ENCODE data around the gene FSIP1. TPM values are rescaled to one million over a fixed set of nuclear protein-coding genes. Genes with fewer than 3 reads are reported as not detected.

The FSIP1 gene
- total and polyA plus RNA-seq, 7 donors, result 1.1 to 12.6 (median 1.4) TPM

- Histone ChIP-seq H3K27ac (peak overlapping the region; percentile 89 to 97 (median 96)), H3K9me3 (no peaks in the 10 kb centered on the region), H3K4me3 (peak overlapping the region in 1 of 4 donors; percentile 74), H3K4me1 (peaks cover 0 to 84% (median 82%) of the 10 kb centered on the region in 4 donors), H3K27me3 (no peaks in the 10 kb centered on the region), H3K36me3 (peaks cover 64 to 100% (median 75%) of the 10 kb centered on the region in 4 donors)
- no peak for TF ChIP-seq POLR2A (IDR thresholded peaks at IDR 0.05)
- TF ChIP-seq POLR2AphosphoS5 (IDR thresholded peaks at IDR 0.05), result peak in 3 of 4 donors; percentile 4 to 38 (median 23)
- 49 to 86% methylated on average over 17 of the region's 17 CpGs for WGBS, 2 donors
- no peak for DNase-seq
- intact Hi-C loops (cut with DNase I), result loop anchor here (10.0 kb wide), 1 partner anchor 272 kb away; no protein-coding TSS in a partner anchor
Observed at GRCh38 chr15:39587096-39587721, 195.4 kb downstream of the FSIP1 start.

- intact Hi-C loops (cut with DNase I), result loop anchor here (10.0 kb wide), 1 partner anchor 272 kb away; no protein-coding TSS in a partner anchor
- DNase-seq, result no peak
- 18 to 59% methylated on average over 10 of the region's 10 CpGs for WGBS, 2 donors
- TF ChIP-seq POLR2AphosphoS5 (IDR thresholded peaks at IDR 0.05), result peak in 3 of 4 donors; percentile 6 to 18 (median 7)
- no peak for TF ChIP-seq CTCF (IDR thresholded peaks at IDR 0.05)
- H3K4me3 ChIP-seq, result peak overlapping the region in 1 of 4 donors; percentile 74
- no peaks in the 10 kb centered on the region for H3K27me3 ChIP-seq
- H3K9me3 ChIP-seq, result no peaks in the 10 kb centered on the region
- H3K4me1 ChIP-seq, result peaks cover 0 to 88% (median 86%) of the 10 kb centered on the region in 4 donors
- peaks cover 64 to 99% (median 73%) of the 10 kb centered on the region in 4 donors for H3K36me3 ChIP-seq
- H3K27ac ChIP-seq, result peak overlapping the region; percentile 89 to 97 (median 96)
Observed at GRCh38 chr15:39586387-39587095, 196.1 kb downstream of the FSIP1 start.

GRCh38 chr15:39585871-39586301, 196.8 kb downstream of the FSIP1 start:
- Histone ChIP-seq H3K4me1 (peaks cover 0 to 88% (median 83%) of the 10 kb centered on the region in 4 donors), H3K27me3 (no peaks in the 10 kb centered on the region), H3K27ac (peak overlapping the region; percentile 89 to 97 (median 96)), H3K36me3 (peaks cover 61 to 92% (median 67%) of the 10 kb centered on the region in 4 donors), H3K4me3 (peak overlapping the region in 1 of 4 donors; percentile 74), H3K9me3 (no peaks in the 10 kb centered on the region)
- DNase-seq, result no peak
- intact Hi-C loops (cut with DNase I), result loop anchor here (10.0 kb wide), 1 partner anchor 271 kb away; no protein-coding TSS in a partner anchor
- TF ChIP-seq POLR2AphosphoS5 (IDR thresholded peaks at IDR 0.05) (peak in 2 of 4 donors; percentile 3 to 9), EP300 (IDR thresholded peaks at IDR 0.05) (no peak)
- WGBS, 2 donors, result 19 to 69% methylated on average over 4 of the region's 4 CpGs

- peak overlapping the region in 1 of 4 donors; percentile 74 for H3K4me3 ChIP-seq
- intact Hi-C loops (cut with DNase I), result loop anchor here (10.0 kb wide), 1 partner anchor 271 kb away; no protein-coding TSS in a partner anchor
- H3K27ac ChIP-seq, result peak overlapping the region; percentile 89 to 97 (median 96)
- H3K9me3 ChIP-seq, result no peaks in the 10 kb centered on the region
- no peaks in the 10 kb centered on the region for H3K27me3 ChIP-seq
- 19 to 69% methylated on average over 4 of the region's 4 CpGs for WGBS, 2 donors
- peaks cover 0 to 88% (median 80%) of the 10 kb centered on the region in 4 donors for H3K4me1 ChIP-seq
- no peak for TF ChIP-seq POLR2A (IDR thresholded peaks at IDR 0.05)
- TF ChIP-seq POLR2AphosphoS5 (IDR thresholded peaks at IDR 0.05), result peak in 1 of 4 donors; percentile 34
- no peak for DNase-seq
- peaks cover 59 to 88% (median 64%) of the 10 kb centered on the region in 4 donors for H3K36me3 ChIP-seq
Observed at GRCh38 chr15:39585389-39585841, 197.2 kb downstream of the FSIP1 start.

- intact Hi-C loops (cut with DNase I), result loop anchor here (5.0 to 10.0 kb wide), 6 partner anchors 172 to 1333 kb away; partner anchors contain the start of gene SPRED1
- 17 to 53% methylated on average over 3 of the region's 3 CpGs for WGBS, 2 donors
- peak overlapping the region; percentile 89 to 97 (median 96) for H3K27ac ChIP-seq
- TF ChIP-seq CTCF (IDR thresholded peaks at IDR 0.05) (no peak), POLR2A (IDR thresholded peaks at IDR 0.05) (no peak), EP300 (IDR thresholded peaks at IDR 0.05) (no peak), POLR2AphosphoS5 (IDR thresholded peaks at IDR 0.05) (no peak)
- peaks cover 53 to 82% (median 58%) of the 10 kb centered on the region in 4 donors for H3K36me3 ChIP-seq
- no peaks in the 10 kb centered on the region for H3K9me3 ChIP-seq
- no peaks in the 10 kb centered on the region for H3K27me3 ChIP-seq
- H3K4me1 ChIP-seq, result peaks cover 0 to 90% (median 75%) of the 10 kb centered on the region in 4 donors
- no peak for DNase-seq
- H3K4me3 ChIP-seq, result peak overlapping the region in 3 of 4 donors; percentile 41 to 77 (median 74)
Observed at GRCh38 chr15:39584662-39585388, 197.8 kb downstream of the FSIP1 start.

All from sigmoid colon (tissue), 7 donors.